Measurements from ENCODE around the gene LYZL1.

Gene LYZL1

GRCh38 chr10:29343607-29344038, 54.8 kb downstream of the LYZL1 start:
- in situ Hi-C loops (cut with HindIII; ENCODE audit: low sequenced_read_pairs), result no loop called here
- TF ChIP-seq, protein P1, sequence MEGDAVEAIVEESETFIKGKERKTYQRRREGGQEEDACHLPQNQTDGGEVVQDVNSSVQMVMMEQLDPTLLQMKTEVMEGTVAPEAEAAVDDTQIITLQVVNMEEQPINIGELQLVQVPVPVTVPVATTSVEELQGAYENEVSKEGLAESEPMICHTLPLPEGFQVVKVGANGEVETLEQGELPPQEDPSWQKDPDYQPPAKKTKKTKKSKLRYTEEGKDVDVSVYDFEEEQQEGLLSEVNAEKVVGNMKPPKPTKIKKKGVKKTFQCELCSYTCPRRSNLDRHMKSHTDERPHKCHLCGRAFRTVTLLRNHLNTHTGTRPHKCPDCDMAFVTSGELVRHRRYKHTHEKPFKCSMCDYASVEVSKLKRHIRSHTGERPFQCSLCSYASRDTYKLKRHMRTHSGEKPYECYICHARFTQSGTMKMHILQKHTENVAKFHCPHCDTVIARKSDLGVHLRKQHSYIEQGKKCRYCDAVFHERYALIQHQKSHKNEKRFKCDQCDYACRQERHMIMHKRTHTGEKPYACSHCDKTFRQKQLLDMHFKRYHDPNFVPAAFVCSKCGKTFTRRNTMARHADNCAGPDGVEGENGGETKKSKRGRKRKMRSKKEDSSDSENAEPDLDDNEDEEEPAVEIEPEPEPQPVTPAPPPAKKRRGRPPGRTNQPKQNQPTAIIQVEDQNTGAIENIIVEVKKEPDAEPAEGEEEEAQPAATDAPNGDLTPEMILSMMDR (IDR thresholded peaks at IDR 0.05; ENCODE audit: low read depth, low read length, missing control alignments), result no peak
- no peak overlapping the region for H3K4me3 ChIP-seq (ENCODE audit: low read depth, low read length)
- DNase-seq (ENCODE audit: low read depth), result no peak

DNA sequence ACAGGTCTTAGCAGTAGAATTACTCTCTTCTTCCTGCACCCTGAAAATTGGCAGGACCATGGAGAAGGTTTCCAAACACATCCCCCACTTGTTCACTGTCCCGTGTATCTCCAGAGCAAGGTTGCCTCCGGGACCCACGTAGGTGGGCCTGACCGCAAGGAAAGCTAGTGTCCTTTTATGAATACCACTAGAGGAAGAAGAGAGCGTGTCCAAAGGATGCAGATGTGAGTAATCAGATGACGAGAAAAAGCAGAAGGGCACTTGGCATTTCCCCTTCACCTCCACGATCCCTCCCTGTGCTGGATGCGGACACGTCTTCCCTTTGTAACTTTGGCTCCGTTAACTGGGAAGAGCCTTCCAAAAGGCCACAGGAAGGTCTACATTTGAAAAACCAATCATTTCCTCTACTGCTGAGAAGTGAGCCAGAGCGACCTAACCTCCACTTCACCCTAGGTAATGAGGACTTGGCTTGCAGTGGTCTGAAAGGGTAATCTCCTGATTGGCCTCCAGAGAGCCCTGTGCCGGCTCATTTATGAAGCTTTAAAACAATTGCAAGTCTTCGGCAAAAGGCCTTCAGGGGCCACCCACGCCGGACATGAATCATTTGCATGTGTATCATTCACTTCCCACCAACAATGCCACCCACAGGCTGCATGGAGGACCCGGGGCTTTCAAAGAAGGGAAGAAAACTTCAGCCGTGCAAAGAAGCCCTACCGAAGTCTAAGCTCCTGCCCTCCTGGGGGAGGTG, 55.4 kb downstream of the LYZL1 start:
- TF ChIP-seq, protein P1 (IDR thresholded peaks at IDR 0.05; ENCODE audit: low read depth, low read length, missing control alignments), result no peak
- H3K4me3 ChIP-seq (ENCODE audit: low read depth, low read length), result no peak overlapping the region
- in situ Hi-C loops (cut with HindIII; ENCODE audit: low sequenced_read_pairs), result no loop called here
- no peak for DNase-seq (ENCODE audit: low read depth)

DNA sequence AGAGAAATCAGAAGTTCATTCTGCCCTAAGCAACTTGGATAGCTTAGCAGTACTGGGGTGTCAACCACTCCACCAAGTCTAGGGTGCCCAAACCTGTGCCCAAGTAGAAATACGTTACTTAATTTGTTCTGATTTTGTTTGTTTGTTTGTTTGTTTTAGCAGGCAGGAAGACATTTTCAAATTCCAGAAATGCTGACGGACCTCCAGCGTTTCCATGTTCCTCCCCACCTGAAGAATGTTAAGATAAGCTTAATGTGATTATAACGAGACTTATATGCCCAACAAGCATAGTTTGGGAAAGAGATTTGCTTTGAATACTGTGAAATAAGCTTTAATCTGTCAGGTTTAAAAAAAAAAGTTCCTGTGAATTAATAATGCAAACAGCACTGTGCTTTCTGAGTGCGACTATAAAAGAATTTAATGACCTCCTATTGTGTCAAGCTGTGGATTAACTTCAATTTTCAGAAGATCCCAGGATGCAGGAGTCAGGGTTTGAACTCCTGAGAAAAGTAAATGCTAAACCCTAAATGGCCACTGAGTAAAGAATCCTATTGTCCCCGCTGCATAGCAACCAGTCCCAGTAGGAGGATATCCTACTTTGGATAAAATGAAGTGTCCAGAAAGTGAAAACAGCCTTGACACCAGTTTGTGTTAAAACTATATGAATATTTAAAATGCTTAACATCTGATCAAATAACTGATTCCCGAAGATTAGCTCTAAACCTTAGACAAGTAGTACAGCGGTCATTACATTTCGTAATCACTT, 56.5 kb downstream of the LYZL1 start:
- no peak for DNase-seq (ENCODE audit: low read depth)
- TF ChIP-seq, protein P1 (IDR thresholded peaks at IDR 0.05; ENCODE audit: low read depth, low read length, missing control alignments), result no peak
- in situ Hi-C loops (cut with HindIII; ENCODE audit: low sequenced_read_pairs), result no loop called here
- no peak overlapping the region for H3K4me3 ChIP-seq (ENCODE audit: low read depth, low read length)

- DNase-seq (ENCODE audit: low read depth), result no peak
- H3K4me3 ChIP-seq (ENCODE audit: low read depth, low read length), result no peak overlapping the region
- TF ChIP-seq, protein P1 (IDR thresholded peaks at IDR 0.05; ENCODE audit: low read depth, low read length, missing control alignments), result no peak
- in situ Hi-C loops (cut with HindIII; ENCODE audit: low sequenced_read_pairs), result no loop called here
These were observed 57.0 kb downstream of the LYZL1 start for GRCh38 chr10:29345910-29346209.

- DNase-seq (ENCODE audit: low read depth), result no peak
- H3K4me3 ChIP-seq (ENCODE audit: low read depth, low read length), result no peak overlapping the region
- in situ Hi-C loops (cut with HindIII; ENCODE audit: low sequenced_read_pairs), result no loop called here
- TF ChIP-seq, protein P1 (IDR thresholded peaks at IDR 0.05; ENCODE audit: low read depth, low read length, missing control alignments), result no peak
These were observed 57.6 kb downstream of the LYZL1 start for GRCh38 chr10:29346296-29347001.

- TF ChIP-seq, protein P1 (IDR thresholded peaks at IDR 0.05; ENCODE audit: low read depth, low read length, missing control alignments), result no peak
- DNase-seq (ENCODE audit: low read depth), result no peak
- H3K4me3 ChIP-seq (ENCODE audit: low read depth, low read length), result no peak overlapping the region
- in situ Hi-C loops (cut with HindIII; ENCODE audit: low sequenced_read_pairs), result no loop called here
These were observed 60.0 kb downstream of the LYZL1 start for GRCh38 chr10:29348836-29349235.
